HCT116 (cell line): ENCODE measurements around the gene COTL1. TPM values are rescaled to one million over a fixed set of nuclear protein-coding genes. Genes with fewer than 3 reads are reported as not detected.

ENCODE experiments used
- ATAC-seq: fragments of 200-7000 bp; cut with Tn5 transposase; 2 replicates; pipeline ENCODE4 v1.9.1; 2020; ENCODE audit warnings: mild to moderate bottlenecking, moderate library complexity
- BruUV-seq: library from RNA; stranded (reverse); fragments of 400-500 nt; replicated peaks from 2 replicates; lab custom pipeline; 2021; lab: Mats Ljungman, UMichigan
- CTCF ChIA-PET: fragments of 300-600 bp; sonication (Branson Sonifier 250); formaldehyde crosslinking; loops from one replicate; lab custom pipeline; 2021; ENCODE audit warnings: antibody characterized with exemption; lab: Charles Lee
- POLR2A ChIA-PET: fragments of 300-600, 350-600 bp; sonication (Branson Sonifier 250); formaldehyde crosslinking; loops from one replicate; lab custom pipeline; 2021; ENCODE audit warnings: antibody characterized with exemption; lab: Charles Lee
- RAD21 ChIA-PET, 2 experiments: fragments of 300-600 bp; sonication (Branson Sonifier 250); formaldehyde crosslinking; loops; one replicate each; lab custom pipeline; 2023; ENCODE audit warnings: low total read pairs in 2 of 2; ENCODE audit not compliant: uncharacterized antibody in 2 of 2, unreplicated experiment in 2 of 2, low non-redundant PET in 1 of 2; lab: Charles Lee
- DNase-seq: peaks from one replicate; pipeline ENCODE4 v3.0.0-alpha.2; 2010; ENCODE audit warnings: low read depth, low spot score
- H2AFZ ChIP-seq: fragments of 200-600 bp; shearing (Covaris generic), sonication (generic); 2 replicates; pipeline ENCODE4 v1.6.1; 2017; ENCODE audit warnings: low read depth, mixed run types, mixed read lengths, antibody characterized with exemption, low read length; ENCODE audit not compliant: poor library complexity, severe bottlenecking
- H3K27ac ChIP-seq: 2 replicates; pipeline ENCODE4 v1.5.1; 2012; ENCODE audit warnings: low read depth, low read length
- H3K27me3 ChIP-seq: fragments of 200-600 bp; sonication (generic); 2 replicates; pipeline ENCODE4 v1.6.1; 2016; ENCODE audit warnings: mixed run types, low read length, mixed read lengths; ENCODE audit not compliant: insufficient read depth
- H3K36me3 ChIP-seq, 2 experiments: fragments of 200-500 bp in 1 of 2; fragments of 200-600 bp in 1 of 2; sonication (Bioruptor generic) in 1 of 2; sonication (generic) in 1 of 2; 2 replicates each; pipeline versions ENCODE4 v1.5.1 to v1.6.1; 2014 to 2016; ENCODE audit warnings: low read length in 2 of 2, inconsistent platforms in 1 of 2, mixed read lengths in 1 of 2, mixed run types in 1 of 2; ENCODE audit not compliant: insufficient read depth in 2 of 2, control insufficient read depth in 1 of 2
- H3K4me1 ChIP-seq, 2 experiments: fragments of 200-600 bp in 1 of 2; sonication (generic) in 1 of 2; 2 replicates each; pipeline versions ENCODE4 v1.5.1 to v1.6.1; 2012 to 2017; ENCODE audit warnings: low read length in 2 of 2, inconsistent platforms in 1 of 2, mild to moderate bottlenecking in 1 of 2, mixed read lengths in 1 of 2, mixed run types in 1 of 2, moderate library complexity in 1 of 2; ENCODE audit not compliant: insufficient read depth in 2 of 2, control insufficient read depth in 1 of 2
- H3K4me2 ChIP-seq: fragments of 200-600 bp; sonication (generic); 2 replicates; pipeline ENCODE4 v1.6.1; 2017; ENCODE audit warnings: mixed run types, low read length, mixed read lengths
- H3K4me3 ChIP-seq, 2 experiments: fragments of 200-600 bp in 1 of 2; sonication (generic) in 1 of 2; replicated peaks in 1 of 2; 2 replicates each; pipeline ENCODE4 v1.5.1; 2011 to 2016; ENCODE audit warnings: low read length in 2 of 2, control low read depth in 1 of 2, low read depth in 1 of 2, mild to moderate bottlenecking in 1 of 2, mixed read lengths in 1 of 2, mixed run types in 1 of 2
- H3K79me2 ChIP-seq: fragments of 200-600 bp; sonication (generic); 2 replicates; pipeline ENCODE4 v1.6.1; 2017; ENCODE audit warnings: mild to moderate bottlenecking, mixed run types, low read length, moderate library complexity, mixed read lengths; ENCODE audit not compliant: insufficient read depth
- H3K9ac ChIP-seq: fragments of 200-600 bp; sonication (generic); 2 replicates; pipeline ENCODE4 v1.6.1; 2016; ENCODE audit warnings: low read length, mixed read lengths
- H3K9me2 ChIP-seq: fragments of 200-600 bp; sonication (generic), shearing (Covaris generic); 2 replicates; pipeline ENCODE4 v1.6.1; 2017; ENCODE audit warnings: mixed run types, mild to moderate bottlenecking, moderate library complexity; ENCODE audit not compliant: insufficient read depth
- H3K9me3 ChIP-seq, 2 experiments: fragments of 200-500 bp in 1 of 2; fragments of 200-600 bp in 1 of 2; sonication (Bioruptor generic) in 1 of 2; sonication (generic) in 1 of 2; 2 replicates each; pipeline ENCODE4 v1.6.1; 2014 to 2017; ENCODE audit warnings: low read length in 2 of 2, mixed read lengths in 2 of 2, inconsistent platforms in 1 of 2, low read depth in 1 of 2, mild to moderate bottlenecking in 1 of 2, mixed run types in 1 of 2, moderate library complexity in 1 of 2; ENCODE audit not compliant: control insufficient read depth in 1 of 2, insufficient read depth in 1 of 2
- H4K20me1 ChIP-seq: fragments of 200-600 bp; sonication (generic), shearing (Covaris generic); 2 replicates; pipeline ENCODE4 v1.6.1; 2017; ENCODE audit warnings: mixed run types, mild to moderate bottlenecking, moderate library complexity; ENCODE audit not compliant: insufficient read depth
- CBX3 ChIP-seq: IDR thresholded peaks from 2 replicates; pipeline ENCODE4 v1.6.1; 2012; ENCODE audit warnings: low read depth
- EGR1 ChIP-seq: IDR thresholded peaks from 2 replicates; pipeline ENCODE4 v1.6.1; 2012; ENCODE audit warnings: low read depth
- EZH2 ChIP-seq: fragments of 200-600 bp; sonication (generic); IDR thresholded peaks from 2 replicates; pipeline ENCODE4 v1.6.1; 2017; ENCODE audit warnings: antibody characterized with exemption, mixed run types
- EZH2phosphoT487 ChIP-seq: fragments of 200-600 bp; IDR thresholded peaks from 2 replicates; pipeline ENCODE4 v1.6.1; 2018; ENCODE audit warnings: antibody characterized with exemption, borderline replicate concordance
- FOSL1 ChIP-seq: IDR thresholded peaks from 2 replicates; pipeline ENCODE4 v1.6.1; 2012; ENCODE audit warnings: low read depth
- JUND ChIP-seq: IDR thresholded peaks from 2 replicates; pipeline ENCODE4 v1.6.1; 2012
- MAX ChIP-seq: IDR thresholded peaks from 2 replicates; pipeline ENCODE4 v1.6.1; 2012
- POLR2A ChIP-seq: IDR thresholded peaks from 2 replicates; pipeline ENCODE4 v1.7.0; 2011; ENCODE audit warnings: borderline replicate concordance; ENCODE audit not compliant: insufficient read depth, insufficient read length; ENCODE audit errors: extremely low read depth
- POLR2AphosphoS5 ChIP-seq: IDR thresholded peaks from 2 replicates; pipeline ENCODE4 v1.6.1; 2011; ENCODE audit warnings: mild to moderate bottlenecking, low read depth, low read length, moderate library complexity
- REST ChIP-seq: IDR thresholded peaks from 2 replicates; pipeline ENCODE4 v1.6.1; 2012; ENCODE audit warnings: low read depth
- SIN3A ChIP-seq: IDR thresholded peaks from 2 replicates; pipeline ENCODE4 v1.6.1; 2012; ENCODE audit warnings: low read depth
- SP1 ChIP-seq: IDR thresholded peaks from 2 replicates; pipeline ENCODE4 v1.6.1; 2012; ENCODE audit warnings: low read depth
- SRF ChIP-seq: IDR thresholded peaks from 2 replicates; pipeline ENCODE4 v1.6.1; 2012; ENCODE audit warnings: low read depth
- YY1 ChIP-seq: IDR thresholded peaks from 2 replicates; pipeline ENCODE4 v1.6.1; 2011; ENCODE audit warnings: low read length, low read depth, moderate library complexity, mild to moderate bottlenecking; ENCODE audit not compliant: insufficient replicate concordance; ENCODE audit errors: extremely low read depth
- ZFX ChIP-seq: fragments of 450-650 bp; IDR thresholded peaks from 2 replicates; pipeline ENCODE4 v1.6.1; 2017
- ZNF274 ChIP-seq: fragments of 200-500 bp; sonication (Bioruptor generic); IDR thresholded peaks from 2 replicates; pipeline ENCODE4 v1.6.1; 2014; ENCODE audit warnings: mild to moderate bottlenecking, low read depth, low read length, inconsistent platforms
- intact Hi-C: fragments of 100-400 bp; cut with micrococcal nuclease; formaldehyde crosslinking; loops from 2 replicates; pipeline ENCODE4 v1.10.0; 2022
- total RNA-seq: library from RNA; stranded (reverse); gene quantifications from one replicate; pipeline ENCODE4 v1.2.1, GENCODE V29; 2021; ENCODE audit not compliant: unreplicated experiment
- TF ChIP-seq, protein P1 (sequence below): IDR thresholded peaks from 2 replicates; pipeline ENCODE4 v1.6.1; 2012
- TF ChIP-seq, protein P2 (sequence below): IDR thresholded peaks from 2 replicates; pipeline ENCODE4 v1.6.1; 2011; ENCODE audit warnings: mild to moderate bottlenecking, low read length, moderate library complexity; ENCODE audit not compliant: insufficient replicate concordance; ENCODE audit errors: extremely low read depth

COTL1 gene
- total RNA-seq, 1 experiment from 2014 or later = 276 TPM

GRCh38 chr16:84614968-84615813 is 2.7 kb downstream of the COTL1 start (continued):
- no peak for TF ChIP-seq YY1
- TF ChIP-seq ZNF274 = no peak
- no peak for TF ChIP-seq FOSL1
- TF ChIP-seq EGR1 = no peak
- no peak for TF ChIP-seq SP1
- TF ChIP-seq JUND = no peak

- H3K9me2 ChIP-seq = no peaks in the 10 kb centered on the region
- H3K36me3 ChIP-seq = peaks cover 0 to 36% of the 10 kb centered on the region in 2 experiments; a peak in 1 of 4 replicates
- H3K27me3 ChIP-seq = no peaks in the 10 kb centered on the region
- no peak overlapping the region for H2AFZ ChIP-seq
- peaks cover 79% of the 10 kb centered on the region for H3K79me2 ChIP-seq
- peaks cover 12 to 35% of the 10 kb centered on the region in 2 experiments for H3K4me1 ChIP-seq
- H4K20me1 ChIP-seq = no peaks in the 10 kb centered on the region; the same call in 1 of the 2 replicates
- BruUV-seq = no TSS peak
- H3K9ac ChIP-seq = no peak overlapping the region
- no peak overlapping the region for H3K4me3 ChIP-seq
- no peak overlapping the region for H3K27ac ChIP-seq
- TF ChIP-seq, protein P1, sequence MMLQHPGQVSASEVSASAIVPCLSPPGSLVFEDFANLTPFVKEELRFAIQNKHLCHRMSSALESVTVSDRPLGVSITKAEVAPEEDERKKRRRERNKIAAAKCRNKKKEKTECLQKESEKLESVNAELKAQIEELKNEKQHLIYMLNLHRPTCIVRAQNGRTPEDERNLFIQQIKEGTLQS = no peak
- TF ChIP-seq SRF (no peak), EGR1 (no peak), SIN3A (no peak), POLR2A (no peak), SP1 (no peak), CBX3 (no peak), EZH2 (no peak), FOSL1 (no peak), POLR2AphosphoS5 (no peak), REST (no peak), ZFX (no peak), EZH2phosphoT487 (no peak), MAX (no peak)
- TF ChIP-seq, protein P2, sequence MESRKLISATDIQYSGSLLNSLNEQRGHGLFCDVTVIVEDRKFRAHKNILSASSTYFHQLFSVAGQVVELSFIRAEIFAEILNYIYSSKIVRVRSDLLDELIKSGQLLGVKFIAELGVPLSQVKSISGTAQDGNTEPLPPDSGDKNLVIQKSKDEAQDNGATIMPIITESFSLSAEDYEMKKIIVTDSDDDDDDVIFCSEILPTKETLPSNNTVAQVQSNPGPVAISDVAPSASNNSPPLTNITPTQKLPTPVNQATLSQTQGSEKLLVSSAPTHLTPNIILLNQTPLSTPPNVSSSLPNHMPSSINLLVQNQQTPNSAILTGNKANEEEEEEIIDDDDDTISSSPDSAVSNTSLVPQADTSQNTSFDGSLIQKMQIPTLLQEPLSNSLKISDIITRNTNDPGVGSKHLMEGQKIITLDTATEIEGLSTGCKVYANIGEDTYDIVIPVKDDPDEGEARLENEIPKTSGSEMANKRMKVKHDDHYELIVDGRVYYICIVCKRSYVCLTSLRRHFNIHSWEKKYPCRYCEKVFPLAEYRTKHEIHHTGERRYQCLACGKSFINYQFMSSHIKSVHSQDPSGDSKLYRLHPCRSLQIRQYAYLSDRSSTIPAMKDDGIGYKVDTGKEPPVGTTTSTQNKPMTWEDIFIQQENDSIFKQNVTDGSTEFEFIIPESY = no peak
- intact Hi-C loops = no loop called here
- H3K9me3 ChIP-seq = no peaks in the 10 kb centered on the region
- RAD21 ChIA-PET = no interaction called here
- DNase-seq = no peak
- no peak overlapping the region for H3K4me2 ChIP-seq
- ATAC-seq = no peak
- CTCF ChIA-PET = interaction anchor here (1.2 kb wide), 2 partner anchors 108 to 112 kb away, joined by 3 read pairs; no protein-coding TSS in a partner anchor
- POLR2A ChIA-PET = interaction anchor here (0.9 kb wide), 1 partner anchor 8 kb away, joined by 3 read pairs; no protein-coding TSS in a partner anchor
Measured at GRCh38 chr16:84614623-84614967, 3.3 kb downstream of the COTL1 start.
